B cell (primary cell): ENCODE results near the gene UPK3A. TPM values are rescaled to one million over a fixed set of nuclear protein-coding genes. Genes with fewer than 3 reads are reported as not detected.

Experiments
- ATAC-seq: fragments of 200-7000 bp; cut with Tn5 transposase; one replicate; pipeline ENCODE4 v1.10.0; 2021; ENCODE audit warnings: low read depth, mild to moderate bottlenecking, moderate number of reproducible peaks, moderate library complexity
- CTCF ChIA-PET: fragments of 350-600 bp; sonication (Branson Sonifier 250); formaldehyde crosslinking; loops from one replicate; lab custom pipeline; 2021; ENCODE audit warnings: antibody characterized with exemption, inconsistent platforms; lab: Charles Lee
- POLR2A ChIA-PET: fragments of 350-600 bp; sonication (Branson Sonifier 250); formaldehyde crosslinking; loops from one replicate; lab custom pipeline; 2021; ENCODE audit warnings: antibody characterized with exemption; lab: Charles Lee
- DNase-seq: peaks from one replicate; pipeline ENCODE4 v3.0.0; 2013
- H2AFZ ChIP-seq: 2 replicates; pipeline ENCODE4 v1.6.1; 2012; ENCODE audit warnings: mild to moderate bottlenecking, low read depth, low read length; ENCODE audit not compliant: insufficient read depth, poor library complexity, severe bottlenecking
- H3K27ac ChIP-seq, 2 donors: 1 replicate in 1 of 2; 2 replicates in 1 of 2; pipeline ENCODE4 v1.5.1; 2012 to 2013; ENCODE audit warnings: low read length in 2 of 2, mild to moderate bottlenecking in 2 of 2, moderate library complexity in 1 of 2
- H3K27me3 ChIP-seq, 4 experiments: fragments of 200-600 bp in 1 of 4; sonication (generic) in 1 of 4; replicated peaks in 1 of 4; 1 replicate in 2 of 4; 2 replicates in 2 of 4; pipeline versions ENCODE4 v1.6.1 to v1.7.0; 2013 to 2016; ENCODE audit warnings: low read length in 3 of 4, mild to moderate bottlenecking in 2 of 4, mixed read lengths in 1 of 4, moderate library complexity in 1 of 4; ENCODE audit not compliant: insufficient read depth in 4 of 4, control insufficient read depth in 3 of 4; ENCODE audit errors: control extremely low read depth in 1 of 4
- H3K36me3 ChIP-seq, 2 experiments: replicated peaks in 1 of 2; 1 replicate in 1 of 2; 2 replicates in 1 of 2; pipeline versions ENCODE4 v1.6.1 to v1.7.1; 2013; ENCODE audit warnings: low read length in 1 of 2; ENCODE audit not compliant: insufficient read depth in 2 of 2, control insufficient read depth in 1 of 2; ENCODE audit errors: control extremely low read depth in 1 of 2, extremely low read depth in 1 of 2
- H3K4me1 ChIP-seq, 2 donors: fragments of 200-600 bp in 1 of 2; sonication (generic) in 1 of 2; 1 replicate in 1 of 2; 2 replicates in 1 of 2; pipeline versions ENCODE4 v1.5.1 to v1.6.1; 2013 to 2017; ENCODE audit warnings: low read length in 2 of 2; ENCODE audit not compliant: control insufficient read depth in 2 of 2, insufficient read depth in 2 of 2
- H3K4me2 ChIP-seq: replicated peaks from 2 replicates; pipeline ENCODE3; 2012; ENCODE audit warnings: mild to moderate bottlenecking, low read depth, low read length; ENCODE audit not compliant: poor library complexity, severe bottlenecking
- H3K4me3 ChIP-seq, 5 experiments: fragments of 200-600 bp in 1 of 5; sonication (generic) in 1 of 5; 1 replicate in 3 of 5; 2 replicates in 2 of 5; pipeline versions ENCODE4 v1.5.1 to v1.7.0; 2011 to 2016; ENCODE audit warnings: low read length in 4 of 5, mild to moderate bottlenecking in 4 of 5, low read depth in 2 of 5, control low read depth in 1 of 5, moderate library complexity in 1 of 5; ENCODE audit not compliant: insufficient read depth in 1 of 5; ENCODE audit errors: control extremely low read depth in 1 of 5, extremely low read depth in 1 of 5
- H3K79me2 ChIP-seq: fragments of 200-600 bp; sonication (generic); one replicate; pipeline ENCODE4 v1.6.0; 2016; ENCODE audit warnings: low read length; ENCODE audit not compliant: control insufficient read depth, insufficient read depth
- H3K9ac ChIP-seq: fragments of 200-600 bp; sonication (generic); 2 replicates; pipeline ENCODE4 v1.6.1; 2017; ENCODE audit warnings: mild to moderate bottlenecking, low read length, moderate library complexity
- H3K9me3 ChIP-seq, 3 donors: one replicate each; pipeline versions ENCODE4 v1.6.1 to v1.7.1; 2013; ENCODE audit warnings: low read length in 2 of 3; ENCODE audit not compliant: control insufficient read depth in 2 of 3, insufficient read depth in 1 of 3; ENCODE audit errors: control extremely low read depth in 1 of 3
- H4K20me1 ChIP-seq: 2 replicates; pipeline ENCODE4 v1.6.0; 2012; ENCODE audit warnings: mild to moderate bottlenecking, low read length; ENCODE audit not compliant: insufficient read depth, control insufficient read depth, poor library complexity, severe bottlenecking
- H3K27ac Mint-ChIP-seq: one replicate; pipeline ENCODE4 v1.8.0; 2021; ENCODE audit warnings: mixed read lengths
- H3K27me3 Mint-ChIP-seq: one replicate; pipeline ENCODE4 v1.8.0; 2021; ENCODE audit warnings: mixed read lengths
- H3K4me1 Mint-ChIP-seq: one replicate; pipeline ENCODE4 v1.8.0; 2021; ENCODE audit warnings: mixed read lengths
- H3K4me3 Mint-ChIP-seq: one replicate; pipeline ENCODE4 v1.8.0; 2021; ENCODE audit warnings: mixed read lengths
- H3K9me3 Mint-ChIP-seq: one replicate; pipeline ENCODE4 v1.8.0; 2022; ENCODE audit warnings: mixed read lengths; ENCODE audit not compliant: insufficient read depth
- EZH2 ChIP-seq: IDR thresholded peaks from 2 replicates; pipeline ENCODE4 v1.6.1; 2012; ENCODE audit warnings: borderline replicate concordance, low read depth, mild to moderate bottlenecking, moderate library complexity, low read length; ENCODE audit not compliant: insufficient read depth, poor library complexity, severe bottlenecking
- WGBS: methylation state at CpG from one replicate; pipeline ENCODE4 v1.1.5; 2013; ENCODE audit warnings: missing lambda C conversion rate; ENCODE audit not compliant: insufficient coverage; 5-methylcytosine and 5-hydroxymethylcytosine counted together
- intact Hi-C: fragments of 100-400 bp; cut with micrococcal nuclease; formaldehyde crosslinking; loops from one replicate; pipeline ENCODE4 v1.10.0; 2022
- polyA plus RNA-seq: library from polyadenylated mRNA; depleted of rRNA; stranded (reverse); fragments of >200 nt; gene quantifications from 2 replicates; pipeline ENCODE4 v1.2.3, GENCODE V29; 2012
- total RNA-seq, 2 donors: library from RNA; stranded (reverse); fragments of 120-200 nt in 1 of 2; gene quantifications; 1 replicate in 1 of 2; 2 replicates in 1 of 2; pipeline versions ENCODE4 v1.2.3 to v1.2.4, GENCODE V29; 2013 to 2022
- TF ChIP-seq, protein P1 (sequence below): fragments of 200-600 bp; IDR thresholded peaks from one replicate; pipeline ENCODE4 v1.8.0; 2022; ENCODE audit warnings: antibody characterized with exemption, mild to moderate bottlenecking

UPK3A gene
- total and polyA plus RNA-seq, 2 donors (not counting 1 experiment from before 2014, with no cell fraction given) = not detected

DNA sequence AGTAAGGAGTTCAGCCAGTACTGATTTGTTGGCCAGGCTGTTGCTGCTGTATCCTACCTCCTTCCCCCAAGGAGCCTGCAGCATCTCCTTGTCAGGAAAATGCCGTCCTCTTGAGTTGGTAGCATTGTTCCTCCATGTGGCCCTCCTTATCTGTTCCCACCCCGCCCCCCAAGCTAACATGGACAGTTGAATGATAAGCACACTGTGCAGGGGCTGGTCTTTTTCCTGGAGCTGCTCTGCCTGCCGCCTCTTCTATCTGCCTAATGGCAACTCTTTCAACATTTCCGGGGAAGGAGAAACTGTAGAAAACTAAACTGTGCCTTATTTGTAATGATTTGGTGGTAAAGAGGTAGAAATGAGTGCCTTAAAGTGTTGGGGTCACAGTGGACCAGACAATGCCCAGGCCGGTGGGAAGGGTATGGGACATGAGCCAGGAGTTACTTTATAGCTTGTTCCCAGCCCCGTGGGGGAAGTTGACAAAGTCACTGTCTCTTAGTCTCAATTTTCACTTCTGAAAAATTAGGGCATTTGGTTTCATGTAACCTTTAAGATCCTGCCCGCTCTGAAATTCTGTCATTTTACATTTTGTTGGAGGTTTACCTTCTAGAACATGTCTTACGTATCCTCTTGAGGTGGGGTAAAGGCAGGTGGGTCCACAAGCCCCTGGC lies 29.4 kb downstream of the UPK3A start:
- Histone ChIP-seq H3K27me3 (no peaks in the 10 kb centered on the region), H3K27ac (no peak overlapping the region), H3K79me2 (peaks cover 81% of the 10 kb centered on the region), H3K36me3 (peaks cover 0 to 4% of the 10 kb centered on the region in 2 experiments), H3K4me2 (no peak overlapping the region), H3K9me3 (no peaks in the 10 kb centered on the region), H2AFZ (no peak overlapping the region), H3K4me3 (no peak overlapping the region), H4K20me1 (no peaks in the 10 kb centered on the region), H3K9ac (no peak overlapping the region), H3K4me1 (peaks cover 29 to 35% of the 10 kb centered on the region in 2 donors)
- no peak overlapping the region for H3K27ac Mint-ChIP-seq
- peaks cover 51% of the 10 kb centered on the region for H3K4me1 Mint-ChIP-seq
- ATAC-seq = no peak
- TF ChIP-seq, protein P1, sequence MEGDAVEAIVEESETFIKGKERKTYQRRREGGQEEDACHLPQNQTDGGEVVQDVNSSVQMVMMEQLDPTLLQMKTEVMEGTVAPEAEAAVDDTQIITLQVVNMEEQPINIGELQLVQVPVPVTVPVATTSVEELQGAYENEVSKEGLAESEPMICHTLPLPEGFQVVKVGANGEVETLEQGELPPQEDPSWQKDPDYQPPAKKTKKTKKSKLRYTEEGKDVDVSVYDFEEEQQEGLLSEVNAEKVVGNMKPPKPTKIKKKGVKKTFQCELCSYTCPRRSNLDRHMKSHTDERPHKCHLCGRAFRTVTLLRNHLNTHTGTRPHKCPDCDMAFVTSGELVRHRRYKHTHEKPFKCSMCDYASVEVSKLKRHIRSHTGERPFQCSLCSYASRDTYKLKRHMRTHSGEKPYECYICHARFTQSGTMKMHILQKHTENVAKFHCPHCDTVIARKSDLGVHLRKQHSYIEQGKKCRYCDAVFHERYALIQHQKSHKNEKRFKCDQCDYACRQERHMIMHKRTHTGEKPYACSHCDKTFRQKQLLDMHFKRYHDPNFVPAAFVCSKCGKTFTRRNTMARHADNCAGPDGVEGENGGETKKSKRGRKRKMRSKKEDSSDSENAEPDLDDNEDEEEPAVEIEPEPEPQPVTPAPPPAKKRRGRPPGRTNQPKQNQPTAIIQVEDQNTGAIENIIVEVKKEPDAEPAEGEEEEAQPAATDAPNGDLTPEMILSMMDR = no peak
- TF ChIP-seq EZH2 = no peak
- ChIA-PET CTCF (interaction anchor here (1.2 kb wide), 1 partner anchor 120 kb away, joined by 3 read pairs; no protein-coding TSS in a partner anchor), POLR2A (no interaction called here)
- WGBS = 80% methylated on average over 6 of the region's 8 CpGs
- no peaks in the 10 kb centered on the region for H3K27me3 Mint-ChIP-seq
- DNase-seq = no peak
- no peaks in the 10 kb centered on the region for H3K9me3 Mint-ChIP-seq
- intact Hi-C loops = no loop called here
- no peak overlapping the region for H3K4me3 Mint-ChIP-seq

DNA sequence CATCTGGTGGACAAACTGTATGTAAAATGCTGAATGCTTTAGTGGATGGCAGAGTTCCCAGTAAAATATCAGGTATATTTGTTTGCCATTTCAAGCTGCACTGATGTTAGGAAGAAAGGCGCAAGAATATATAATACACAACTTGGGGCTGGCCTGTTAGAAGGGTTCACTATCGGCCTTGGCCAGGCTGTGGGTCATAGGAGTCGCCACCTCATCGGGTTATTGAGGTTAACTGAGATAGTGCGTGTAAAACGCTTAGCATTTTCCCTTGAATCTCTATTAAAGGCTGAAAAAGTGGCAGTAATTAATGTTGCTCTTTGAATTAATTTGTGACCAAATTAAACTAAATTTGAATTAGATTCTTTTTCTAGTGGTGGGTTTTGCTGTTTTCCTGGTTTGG lies 30.0 kb downstream of the UPK3A start:
- H3K27ac ChIP-seq = no peak overlapping the region
- H3K27me3 ChIP-seq = no peaks in the 10 kb centered on the region
- no peak overlapping the region for H3K4me3 ChIP-seq
- H4K20me1 ChIP-seq = no peaks in the 10 kb centered on the region
- TF ChIP-seq, protein P1 = no peak
- TF ChIP-seq EZH2 = no peak
- DNase-seq (no peak), ATAC-seq (no peak)
- WGBS = 100% methylated on average over 4 of the region's 6 CpGs
- Mint-ChIP-seq H3K27me3 (no peaks in the 10 kb centered on the region), H3K4me3 (no peak overlapping the region), H3K9me3 (no peaks in the 10 kb centered on the region), H3K4me1 (peaks cover 50% of the 10 kb centered on the region), H3K27ac (no peak overlapping the region)
- H3K36me3 ChIP-seq = peaks cover 0 to 4% of the 10 kb centered on the region in 2 experiments
- ChIA-PET CTCF (no interaction called here), POLR2A (no interaction called here)
- peaks cover 87% of the 10 kb centered on the region for H3K79me2 ChIP-seq
- H3K9ac ChIP-seq = no peak overlapping the region
- H3K9me3 ChIP-seq = no peaks in the 10 kb centered on the region
- H3K4me1 ChIP-seq = peaks cover 30 to 35% of the 10 kb centered on the region in 2 donors
- intact Hi-C loops = loop anchor here (5.0 kb wide), 1 partner anchor 123 kb away; no protein-coding TSS in a partner anchor
- H3K4me2 ChIP-seq = no peak overlapping the region
- no peak overlapping the region for H2AFZ ChIP-seq
